ENCODE results near the gene SLC1A2. TPM values are rescaled to one million over a fixed set of nuclear protein-coding genes. Genes with fewer than 3 reads are reported as not detected.

SLC1A2 gene
- total RNA-seq, 1 experiment from 2014 or later: not detected

DNA sequence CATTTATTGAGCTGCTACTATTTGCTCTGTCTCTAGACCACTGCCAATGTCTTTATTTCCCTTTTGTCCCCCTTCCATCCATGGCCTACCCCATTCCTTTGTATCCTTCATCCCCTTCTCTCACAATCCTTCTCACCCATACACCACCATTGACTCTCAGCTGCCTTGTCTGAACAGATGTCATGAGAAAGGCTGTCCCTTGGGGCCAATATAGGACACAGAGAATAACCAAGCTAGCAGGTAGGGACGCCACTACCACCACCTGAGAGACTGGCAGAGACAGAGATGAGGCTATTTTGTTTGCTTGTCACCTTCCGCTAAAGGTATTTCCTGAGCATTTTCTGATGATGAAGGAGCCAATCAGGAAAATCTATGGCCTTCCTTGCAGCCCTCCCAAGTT lies 141.5 kb downstream of the SLC1A2 start:
- no peak for DNase-seq (ENCODE audit: extremely low read depth, low read depth)

GRCh38 chr11:35276396-35277145 lies 142.8 kb downstream of the SLC1A2 start:
- no peak for DNase-seq (ENCODE audit: extremely low read depth, low read depth)

DNA sequence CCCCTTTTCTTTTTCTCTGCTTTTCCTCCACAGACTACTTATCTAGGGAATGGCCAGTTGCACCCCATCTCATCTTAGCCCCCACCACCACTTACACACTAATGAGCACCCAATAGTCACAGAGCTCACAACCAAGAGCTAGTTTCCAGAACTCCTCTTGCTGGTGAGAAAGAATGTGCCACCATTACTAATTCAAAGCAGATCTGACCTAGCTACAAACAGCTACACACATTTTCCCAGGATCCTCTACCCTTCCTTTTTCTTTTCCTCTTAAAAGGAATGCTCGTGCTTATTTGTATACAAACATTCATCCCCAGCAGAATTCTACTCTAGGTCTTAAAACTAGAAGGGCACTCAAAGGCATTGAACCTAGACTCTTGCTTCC lies 143.6 kb downstream of the SLC1A2 start:
- no peak for DNase-seq (ENCODE audit: extremely low read depth, low read depth)

DNA sequence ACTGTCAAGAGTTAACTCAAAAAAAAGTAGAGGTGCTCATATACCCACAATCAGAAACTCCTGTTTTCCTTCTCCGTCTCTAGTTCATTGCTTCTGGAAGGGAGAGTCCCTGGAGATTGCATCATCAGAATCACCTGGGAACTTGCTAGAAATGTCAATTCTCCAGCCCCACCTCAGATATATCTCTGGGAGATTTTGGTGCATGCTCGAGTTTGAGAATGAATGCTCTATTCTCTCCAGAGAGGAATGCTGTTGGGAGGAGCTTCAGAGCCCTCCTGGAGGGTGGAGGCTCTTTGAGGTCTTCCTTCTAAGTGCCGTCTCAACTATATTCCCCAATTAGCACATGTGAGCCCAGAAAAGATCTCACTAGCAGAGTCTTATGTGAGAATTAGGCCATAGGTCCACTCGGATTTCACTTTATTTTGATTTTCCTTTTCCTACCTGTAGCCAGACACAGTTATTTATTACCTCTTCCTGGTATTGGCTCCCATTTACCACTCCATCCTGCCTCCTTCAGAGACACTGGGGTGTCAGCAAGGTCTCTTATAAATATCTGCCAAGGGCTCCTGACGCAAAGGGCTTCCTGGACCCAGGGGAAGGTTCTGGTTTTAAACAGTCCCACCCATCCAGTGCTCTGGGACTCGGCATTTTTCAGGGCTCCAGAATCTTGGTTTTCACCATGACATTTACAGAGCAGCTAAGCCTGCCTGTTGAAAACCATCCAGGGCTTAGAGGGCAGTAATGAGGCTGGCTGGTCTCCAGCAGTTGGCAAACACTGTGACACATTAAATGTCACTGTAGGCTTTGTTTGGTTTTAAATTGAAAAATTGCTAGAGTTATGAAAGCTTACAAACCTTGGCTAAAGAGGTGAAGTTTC lies 144.2 kb downstream of the SLC1A2 start:
- DNase-seq (ENCODE audit: extremely low read depth, low read depth): no peak

GRCh38 chr11:35272391-35272902 lies 146.9 kb downstream of the SLC1A2 start:
- DNase-seq (ENCODE audit: extremely low read depth, low read depth): no peak

DNA sequence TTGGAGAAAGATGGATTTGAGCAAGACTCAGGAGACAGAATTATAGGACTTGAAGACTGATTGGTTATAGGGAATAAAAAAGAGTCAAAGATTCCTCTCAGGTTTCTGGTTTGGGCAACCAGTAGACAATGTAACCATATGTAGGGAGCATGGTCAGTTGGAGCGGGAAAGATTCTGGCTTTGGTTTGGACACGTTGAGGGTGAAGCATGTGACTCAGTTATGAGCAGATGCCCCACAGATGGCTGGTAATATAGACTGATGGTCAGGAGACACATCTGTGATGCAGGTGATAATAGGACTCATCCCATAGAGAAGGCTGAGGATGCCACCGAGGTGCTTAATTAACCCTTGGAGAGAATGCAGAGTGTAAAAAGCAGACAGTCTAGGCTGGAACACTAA lies 148.3 kb downstream of the SLC1A2 start:
- no peak for DNase-seq (ENCODE audit: extremely low read depth, low read depth)

DNA sequence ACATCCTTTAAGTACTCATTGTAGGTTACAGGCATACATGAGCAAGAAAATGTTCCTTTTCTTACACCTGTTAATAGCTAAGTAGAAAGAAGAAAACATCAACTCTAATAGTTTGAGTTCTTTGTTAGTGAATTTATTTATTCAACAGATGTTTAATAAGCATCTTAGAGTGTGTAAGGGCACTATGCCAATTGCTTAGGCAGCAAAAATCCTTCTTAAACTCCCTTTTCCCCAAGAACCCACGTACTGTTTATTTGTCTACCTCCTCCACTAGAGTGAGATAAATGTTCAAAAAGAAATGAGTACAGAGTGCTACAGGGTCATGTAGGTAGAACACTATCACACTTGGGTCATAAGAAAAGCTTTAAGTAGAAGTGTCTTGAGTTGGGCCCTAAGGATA lies 149.0 kb downstream of the SLC1A2 start:
- DNase-seq (ENCODE audit: extremely low read depth, low read depth): no peak

- no peak for DNase-seq (ENCODE audit: extremely low read depth, low read depth)
Measured at GRCh38 chr11:35267504-35267903, 151.9 kb downstream of the SLC1A2 start.

DNA sequence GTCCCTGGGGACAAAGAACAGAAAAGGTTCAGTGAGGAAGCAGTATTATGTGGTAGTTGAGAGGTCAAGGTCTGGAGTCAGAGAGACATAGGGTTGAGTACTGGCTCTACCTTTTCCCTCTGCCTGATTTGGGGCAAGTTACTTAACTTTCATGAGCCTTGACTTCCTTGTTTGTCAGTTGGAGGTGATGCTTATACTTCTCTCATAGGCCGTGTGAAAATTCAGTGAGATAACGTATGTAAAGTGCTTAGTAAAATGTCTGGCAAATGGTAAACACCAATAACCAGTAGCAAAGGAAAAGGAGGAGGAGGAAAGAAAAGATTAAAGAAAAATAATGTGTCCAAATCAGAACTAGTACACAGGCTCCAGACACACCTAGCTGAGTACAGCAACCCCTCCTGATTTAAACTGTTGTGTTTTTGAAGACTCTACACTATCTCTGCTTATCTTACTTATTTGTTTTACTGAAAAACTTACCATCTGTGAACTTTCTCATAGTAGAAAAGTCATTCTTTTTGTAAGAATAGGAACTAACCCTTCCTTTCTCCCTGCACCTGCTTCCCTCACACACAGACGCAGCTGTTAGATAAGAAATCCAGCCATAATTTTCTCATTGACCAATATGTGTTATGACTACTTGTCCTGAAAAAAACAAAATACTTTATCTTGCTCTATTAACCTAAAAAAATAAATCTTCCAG lies 153.5 kb downstream of the SLC1A2 start:
- no peak for DNase-seq (ENCODE audit: extremely low read depth, low read depth)

- no peak for DNase-seq (ENCODE audit: extremely low read depth, low read depth)
Measured at GRCh38 chr11:35262735-35263134, 156.6 kb downstream of the SLC1A2 start.

DNA sequence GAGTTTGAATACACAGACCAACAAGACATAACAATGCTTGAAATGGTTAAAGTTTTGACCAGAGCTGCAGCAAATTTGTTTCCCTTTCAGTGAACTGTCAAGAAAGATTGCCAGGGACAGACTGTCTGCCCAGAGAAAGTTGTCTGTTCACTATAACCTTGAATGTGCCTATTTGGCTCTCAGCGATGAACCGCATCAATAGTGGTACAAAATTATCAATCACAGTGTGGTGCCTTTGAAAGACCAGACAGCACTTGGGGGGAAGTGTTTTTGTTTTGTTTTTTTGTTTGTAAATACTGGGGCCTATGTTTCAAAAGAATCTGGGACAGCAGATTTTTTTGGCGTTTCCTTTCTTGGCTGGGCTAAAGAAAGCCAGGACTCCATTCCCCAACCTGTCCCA lies 157.3 kb downstream of the SLC1A2 start:
- no peak for DNase-seq (ENCODE audit: extremely low read depth, low read depth)

DNA sequence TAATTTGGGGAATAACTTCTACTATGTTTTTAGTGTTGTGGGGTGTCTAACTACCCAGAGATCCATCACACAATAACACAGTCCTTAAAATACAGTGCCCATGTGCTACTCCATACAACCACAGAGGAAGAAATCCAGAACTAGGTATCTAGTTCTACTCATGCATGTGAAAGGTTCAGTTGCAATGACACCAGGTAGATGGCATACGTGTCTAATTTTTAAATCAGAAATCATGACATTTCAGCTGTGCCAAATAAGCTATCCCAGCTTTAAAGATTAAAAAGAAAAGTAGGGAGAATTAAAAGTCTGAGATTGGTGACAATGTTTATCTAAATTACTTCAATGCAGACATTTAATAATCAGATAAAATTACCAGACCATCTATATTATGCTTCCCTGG lies 158.2 kb downstream of the SLC1A2 start:
- no peak for DNase-seq (ENCODE audit: extremely low read depth, low read depth)

GRCh38 chr11:35260342-35260985 lies 158.9 kb downstream of the SLC1A2 start:
- no peak for DNase-seq (ENCODE audit: extremely low read depth, low read depth)

GRCh38 chr11:35259529-35259928 lies 159.8 kb downstream of the SLC1A2 start:
- no peak for DNase-seq (ENCODE audit: extremely low read depth, low read depth)

DNA sequence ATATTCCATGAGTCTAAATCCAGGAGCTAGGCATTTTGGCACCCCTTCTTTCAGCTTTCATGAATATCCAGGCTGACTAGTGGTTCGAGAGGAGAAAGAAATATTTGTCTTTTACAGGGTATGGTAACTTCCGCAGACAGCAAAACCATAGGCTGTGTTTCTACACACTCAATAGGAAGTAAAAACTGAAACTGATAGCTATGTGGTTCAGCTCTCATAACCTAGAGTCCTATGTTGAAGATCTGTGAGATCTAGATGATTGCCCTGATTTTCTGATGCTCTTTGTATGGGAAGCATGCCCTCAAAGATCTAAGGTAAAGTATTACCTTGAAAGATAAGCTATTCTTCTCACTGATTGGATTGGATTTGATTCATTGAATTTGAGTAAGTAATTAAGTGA lies 162.1 kb downstream of the SLC1A2 start:
- DNase-seq (ENCODE audit: extremely low read depth, low read depth): no peak

DNA sequence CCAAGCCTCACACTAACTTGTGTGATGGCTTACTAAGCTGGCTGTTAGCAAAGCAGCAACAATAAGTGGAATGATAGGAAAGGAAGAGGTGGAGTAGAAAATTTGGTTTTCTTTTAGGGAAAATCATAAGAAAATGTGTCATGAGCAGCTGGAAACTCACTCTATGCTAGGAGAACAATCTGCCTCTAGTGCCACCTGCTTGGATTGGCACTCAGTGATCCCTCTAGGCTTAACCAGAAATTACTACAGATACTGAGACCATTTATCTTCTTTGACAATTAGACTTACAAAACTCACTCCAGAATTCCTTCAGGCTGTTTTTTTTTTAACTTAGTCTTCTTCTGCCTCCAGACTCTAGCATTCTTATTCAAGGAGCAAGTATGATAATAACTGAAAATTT lies 163.1 kb downstream of the SLC1A2 start:
- no peak for DNase-seq (ENCODE audit: extremely low read depth, low read depth)

DNA sequence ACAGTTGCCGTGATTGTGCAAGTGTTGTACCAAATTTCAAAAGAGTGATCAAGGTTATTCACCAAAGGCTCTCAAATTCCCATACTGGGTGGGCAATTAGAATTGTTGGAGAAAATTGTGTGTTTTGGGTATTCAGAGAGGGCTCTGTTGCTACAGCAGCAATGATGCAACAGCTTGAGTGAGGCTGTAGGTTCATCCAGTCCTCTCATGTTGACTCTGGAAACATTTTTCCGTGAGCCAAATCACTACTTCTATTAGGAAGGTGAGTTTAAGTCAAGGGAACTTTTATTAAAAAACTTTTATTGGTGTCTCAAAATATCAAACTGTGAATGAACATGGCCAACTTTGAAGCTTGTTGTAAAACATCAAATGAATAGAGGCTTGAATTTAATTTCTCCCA lies 163.8 kb downstream of the SLC1A2 start:
- no peak for DNase-seq (ENCODE audit: extremely low read depth, low read depth)

DNA sequence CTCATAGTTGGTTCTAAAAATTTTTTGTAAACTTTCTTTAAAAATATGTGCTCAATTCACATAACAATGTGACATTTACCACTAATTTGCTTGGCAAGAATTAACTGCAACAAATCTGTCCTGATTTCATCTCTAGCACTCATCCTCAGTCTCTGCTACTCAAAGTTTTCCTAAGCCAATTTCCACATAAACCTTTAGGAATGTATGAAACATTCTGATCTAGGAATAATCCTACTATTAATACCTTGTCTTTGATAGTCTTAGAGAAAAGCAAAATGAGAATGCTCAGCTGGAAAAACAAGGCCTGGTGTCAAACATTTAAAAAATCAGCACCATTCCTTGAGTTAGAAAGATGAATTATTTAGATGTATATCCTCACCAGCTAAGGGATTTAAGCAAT lies 166.1 kb downstream of the SLC1A2 start:
- no peak for DNase-seq (ENCODE audit: extremely low read depth, low read depth)

DNA sequence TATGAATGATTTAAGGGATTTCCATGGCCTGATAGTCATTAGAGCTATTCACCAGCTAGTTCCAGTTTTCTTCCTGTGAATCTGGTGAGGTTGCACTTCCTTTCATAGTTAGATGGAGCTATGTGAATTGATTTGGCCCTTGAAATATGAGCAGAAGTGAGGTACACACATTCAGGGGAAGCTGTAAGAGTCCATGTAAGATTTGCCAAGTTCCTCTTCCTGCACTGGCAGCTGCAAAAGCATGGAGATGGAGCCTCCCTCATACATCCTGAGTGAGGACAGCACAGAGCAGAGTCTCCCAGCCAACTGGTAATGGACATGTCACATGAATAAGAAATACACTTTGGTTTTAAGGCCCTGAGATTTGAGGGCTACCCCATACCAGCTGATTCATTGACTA lies 168.7 kb downstream of the SLC1A2 start:
- DNase-seq (ENCODE audit: extremely low read depth, low read depth): no peak

DNA sequence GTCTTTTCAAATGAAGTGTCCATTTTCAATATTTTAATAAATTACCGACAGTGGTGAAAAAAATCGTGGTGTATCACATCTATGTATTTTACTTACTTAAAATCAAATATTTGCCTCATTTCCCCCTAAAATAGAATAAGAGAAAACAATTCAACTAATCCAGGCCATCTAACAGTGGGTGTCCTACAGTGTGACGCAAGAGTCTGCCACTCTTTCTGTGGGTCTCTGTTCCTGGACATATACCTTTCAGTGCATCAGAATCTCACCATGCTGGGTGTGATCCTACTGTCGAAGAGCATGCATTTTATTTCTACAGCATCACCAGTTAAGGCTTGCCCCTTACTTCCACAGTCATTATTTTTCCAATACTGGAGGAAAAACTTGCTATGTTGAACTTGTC lies 169.2 kb downstream of the SLC1A2 start:
- DNase-seq (ENCODE audit: extremely low read depth, low read depth): no peak
